Keratinocyte (primary cell): ENCODE results near the gene S100A13. TPM values are rescaled to one million over a fixed set of nuclear protein-coding genes. Genes with fewer than 3 reads are reported as not detected.

ENCODE experiments used
- DNase-seq: peaks from one replicate; pipeline ENCODE4 v3.0.0-alpha.2; 2011; ENCODE audit warnings: low read depth, missing footprints, low spot score
- FAIRE-seq: peaks from 2 replicates; lab custom pipeline; 2011; peaks lifted over from hg19 to GRCh38; lab: Jason Lieb, UNC
- H2AFZ ChIP-seq: 2 replicates; pipeline ENCODE4 v1.6.0; 2012; ENCODE audit warnings: low read length, control low read depth, inconsistent platforms; ENCODE audit not compliant: control insufficient read depth
- H3K27ac ChIP-seq: 2 replicates; pipeline ENCODE4 v1.5.1; 2011; ENCODE audit warnings: low read length; ENCODE audit not compliant: control insufficient read depth, insufficient read depth
- H3K27me3 ChIP-seq: 3 replicates; pipeline ENCODE4 v1.6.0; 2011; ENCODE audit warnings: low read length; ENCODE audit not compliant: control insufficient read depth, insufficient read depth; ENCODE audit errors: extremely low read depth
- H3K36me3 ChIP-seq, 2 experiments: 2 replicates in 1 of 2; 3 replicates in 1 of 2; pipeline ENCODE4 v1.5.1; 2011; ENCODE audit warnings: low read length in 2 of 2, mild to moderate bottlenecking in 1 of 2; ENCODE audit not compliant: control insufficient read depth in 2 of 2, insufficient read depth in 2 of 2; ENCODE audit errors: extremely low read depth in 1 of 2
- H3K4me1 ChIP-seq: 3 replicates; pipeline ENCODE4 v1.5.1; 2011; ENCODE audit warnings: low read length; ENCODE audit not compliant: control insufficient read depth, insufficient read depth; ENCODE audit errors: extremely low read depth
- H3K4me2 ChIP-seq: 3 replicates; pipeline ENCODE4 v1.6.0; 2011; ENCODE audit warnings: low read depth, low read length; ENCODE audit not compliant: control insufficient read depth, insufficient read depth; ENCODE audit errors: extremely low read depth
- H3K4me3 ChIP-seq, 3 experiments: fragments of 200-600 bp in 1 of 3; sonication (generic) in 1 of 3; 2 replicates in 2 of 3; 3 replicates in 1 of 3; pipeline ENCODE4 v1.5.1; 2011 to 2016; ENCODE audit warnings: low read length in 3 of 3, mild to moderate bottlenecking in 3 of 3, control low read depth in 2 of 3, inconsistent platforms in 1 of 3, low read depth in 1 of 3, mixed read lengths in 1 of 3, mixed run types in 1 of 3, moderate library complexity in 1 of 3; ENCODE audit not compliant: control insufficient read depth in 2 of 3, insufficient read depth in 2 of 3; ENCODE audit errors: extremely low read depth in 1 of 3
- H3K79me2 ChIP-seq: 2 replicates; pipeline ENCODE4 v1.6.0; 2012; ENCODE audit warnings: low read length; ENCODE audit not compliant: control insufficient read depth, insufficient read depth
- H3K9ac ChIP-seq: 3 replicates; pipeline ENCODE4 v1.6.0; 2011; ENCODE audit warnings: low read length; ENCODE audit not compliant: control insufficient read depth, insufficient read depth; ENCODE audit errors: extremely low read depth
- H3K9me1 ChIP-seq: 3 replicates; pipeline ENCODE4 v1.6.0; 2011; ENCODE audit warnings: low read length; ENCODE audit not compliant: control insufficient read depth, insufficient read depth; ENCODE audit errors: extremely low read depth
- H3K9me3 ChIP-seq: 2 replicates; pipeline ENCODE4 v1.5.1; 2012; ENCODE audit warnings: low read depth, low read length; ENCODE audit not compliant: control insufficient read depth
- H4K20me1 ChIP-seq: 3 replicates; pipeline ENCODE4 v1.6.0; 2011; ENCODE audit warnings: low read length; ENCODE audit not compliant: control insufficient read depth, insufficient read depth; ENCODE audit errors: extremely low read depth
- CTCF ChIP-seq, 3 experiments: IDR thresholded peaks in 1 of 3; conservative IDR thresholded peaks in 1 of 3; optimal IDR thresholded peaks in 1 of 3; 2 replicates in 2 of 3; 3 replicates in 1 of 3; pipeline versions ENCODE3 to v1.5.1; 2011; ENCODE audit warnings: low read length in 3 of 3, mild to moderate bottlenecking in 3 of 3, moderate library complexity in 2 of 3, control low read depth in 1 of 3, inconsistent platforms in 1 of 3; ENCODE audit not compliant: insufficient read depth in 2 of 3; ENCODE audit errors: extremely low read depth in 1 of 3
- EZH2 ChIP-seq: IDR thresholded peaks from one replicate; pipeline ENCODE4 v1.6.1; 2012; ENCODE audit warnings: inconsistent platforms, mild to moderate bottlenecking, low read length, moderate library complexity
- dilution Hi-C: fragments of 300-500 bp; cut with MboI; formaldehyde crosslinking; loops from one replicate; pipeline ENCODE4 v1.7.0; 2020; ENCODE audit warnings: low sequenced_read_pairs; ENCODE audit not compliant: extremely low pct_ligation_motif_present
- polyA plus RNA-seq, 5 experiments: library from polyadenylated mRNA; depleted of rRNA in 3 of 5; stranded (reverse) in 3 of 5; stranded (forward) in 1 of 5; unstranded in 1 of 5; fragments of >200 nt; gene quantifications; 1 replicate in 1 of 5; 2 replicates in 3 of 5; 3 replicates in 1 of 5; pipeline versions ENCODE4 v1.2.1 to v1.2.3, GENCODE V29; 2011 to 2012; ENCODE audit warnings: missing spikeins in 2 of 5, low read depth in 1 of 5, low replicate concordance in 1 of 5

The S100A13 gene
- polyA plus RNA-seq, 1 donor (not counting 4 experiments of a cell fraction or from before 2014, with no cell fraction given), result 215 TPM

GRCh38 chr1:153651771-153652170 is 24.5 kb upstream of the S100A13 start:
- dilution Hi-C loops, result no loop called here
- peaks cover 8% of the 10 kb centered on the region for H3K4me1 ChIP-seq
- no peaks in the 10 kb centered on the region for H4K20me1 ChIP-seq
- no peak overlapping the region for H2AFZ ChIP-seq
- no peaks in the 10 kb centered on the region for H3K9me3 ChIP-seq
- peaks cover 0 to 6% of the 10 kb centered on the region in 2 experiments for H3K36me3 ChIP-seq
- no peaks in the 10 kb centered on the region for H3K9me1 ChIP-seq
- no peak for TF ChIP-seq CTCF (optimal IDR thresholded peaks at IDR 0.05 in 1 of 3, IDR thresholded peaks at IDR 0.05 in 1 of 3, conservative IDR thresholded peaks at IDR 0.05 in 1 of 3; ENCODE audit: extremely low read depth in 1 of 3, insufficient read depth in 2 of 3, low read length in 3 of 3)
- no peak for TF ChIP-seq EZH2
- no peaks in the 10 kb centered on the region for H3K27me3 ChIP-seq
- no peak overlapping the region for H3K9ac ChIP-seq
- DNase-seq (no peak), FAIRE-seq (no peak)
- H3K79me2 ChIP-seq, result no peaks in the 10 kb centered on the region
- H3K4me3 ChIP-seq, result no peak overlapping the region
- no peak overlapping the region for H3K27ac ChIP-seq
- H3K4me2 ChIP-seq, result no peak overlapping the region

- no peak for DNase-seq
- Histone ChIP-seq H2AFZ (no peak overlapping the region), H3K9me3 (no peaks in the 10 kb centered on the region), H3K27me3 (no peaks in the 10 kb centered on the region), H3K36me3 (peaks cover 1 to 16% of the 10 kb centered on the region in 2 experiments), H3K4me2 (no peak overlapping the region), H3K79me2 (no peaks in the 10 kb centered on the region), H3K27ac (no peak overlapping the region), H3K4me1 (peaks cover 8% of the 10 kb centered on the region), H3K4me3 (no peak overlapping the region), H4K20me1 (no peaks in the 10 kb centered on the region), H3K9ac (no peak overlapping the region), H3K9me1 (no peaks in the 10 kb centered on the region)
- no peak for TF ChIP-seq CTCF (optimal IDR thresholded peaks at IDR 0.05 in 1 of 3, IDR thresholded peaks at IDR 0.05 in 1 of 3, conservative IDR thresholded peaks at IDR 0.05 in 1 of 3; ENCODE audit: extremely low read depth in 1 of 3, insufficient read depth in 2 of 3, low read length in 3 of 3)
- no peak for TF ChIP-seq EZH2
- dilution Hi-C loops, result no loop called here
- FAIRE-seq, result no peak
These were observed 22.5 kb upstream of the S100A13 start for GRCh38 chr1:153649863-153650235.
